Vagina (tissue), 2 donors: ENCODE data around the gene ADPRH.

Source experiments
- CTCF ChIP-seq, 3 experiments: fragments of 450-650 bp in 2 of 3; fragments of 200-600 bp in 1 of 3; sonication (generic) in 1 of 3; IDR thresholded peaks; one replicate each; pipeline ENCODE4 v1.5.1; 2017 to 2019; ENCODE audit warnings: antibody characterized with exemption in 3 of 3, mild to moderate bottlenecking in 2 of 3, moderate library complexity in 2 of 3
- POLR2A ChIP-seq, 2 donors: fragments of 450-650 bp; IDR thresholded peaks; one replicate each; pipeline ENCODE4 v1.6.1; 2017; ENCODE audit warnings: antibody characterized with exemption in 2 of 2, mild to moderate bottlenecking in 2 of 2, moderate library complexity in 2 of 2
- POLR2AphosphoS5 ChIP-seq, 2 donors: sonication (generic); formaldehyde crosslinking; IDR thresholded peaks; one replicate each; pipeline ENCODE4 v1.9.0; 2017; ENCODE audit warnings: antibody characterized with exemption in 2 of 2, mild to moderate bottlenecking in 2 of 2, low read depth in 1 of 2; ENCODE audit not compliant: insufficient read depth in 1 of 2

- TF ChIP-seq CTCF (IDR thresholded peaks at IDR 0.05), result no peak
- no peak for TF ChIP-seq POLR2A (IDR thresholded peaks at IDR 0.05)
- TF ChIP-seq POLR2AphosphoS5 (IDR thresholded peaks at IDR 0.05; ENCODE audit: insufficient read depth in 1 of 2, low read depth in 1 of 2), result no peak
Measured at GRCh38 chr3:119558626-119559317, 20.5 kb upstream of the ADPRH start.
